HG03565 (cell line): ENCODE data around the gene CROCC.
"Not testable (repeated sequence)": the region's sequence is repeated elsewhere in the genome, so short reads cannot be mapped to it uniquely, and the experiment has no call there.

ENCODE experiments used
- ATAC-seq: cut with Tn5 transposase; IDR thresholded peaks from one replicate; pipeline ENCODE4 v1.9.1; 2021; ENCODE audit warnings: mild to moderate bottlenecking, moderate library complexity; ENCODE audit not compliant: unreplicated experiment

CROCC gene

GRCh38 chr1:16896316-16897055, 25.2 kb upstream of the CROCC start:
- ATAC-seq: peak; percentile 12

DNA sequence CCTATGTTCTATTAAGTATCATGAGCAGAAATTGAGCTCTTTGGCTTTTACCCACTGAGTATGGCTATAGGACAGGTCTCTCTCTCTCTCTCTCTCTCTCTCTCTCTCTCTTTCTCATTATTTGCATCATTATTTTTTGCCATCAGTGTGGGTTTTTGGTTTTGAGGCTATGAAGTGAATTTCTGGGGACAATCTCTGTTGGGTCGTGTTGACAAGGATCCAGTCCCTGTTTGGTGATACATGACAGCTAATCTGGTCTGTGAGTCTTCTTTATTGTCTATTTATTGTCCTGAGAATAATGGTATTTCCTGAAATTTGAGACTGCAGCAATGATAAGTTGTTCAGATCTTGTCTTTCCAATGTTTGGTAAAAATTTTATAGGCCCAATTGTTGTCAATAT, 24.1 kb upstream of the CROCC start:
- not testable (repeated sequence) for ATAC-seq

GRCh38 chr1:16898298-16898697, 23.4 kb upstream of the CROCC start:
- ATAC-seq: not testable (repeated sequence)

DNA sequence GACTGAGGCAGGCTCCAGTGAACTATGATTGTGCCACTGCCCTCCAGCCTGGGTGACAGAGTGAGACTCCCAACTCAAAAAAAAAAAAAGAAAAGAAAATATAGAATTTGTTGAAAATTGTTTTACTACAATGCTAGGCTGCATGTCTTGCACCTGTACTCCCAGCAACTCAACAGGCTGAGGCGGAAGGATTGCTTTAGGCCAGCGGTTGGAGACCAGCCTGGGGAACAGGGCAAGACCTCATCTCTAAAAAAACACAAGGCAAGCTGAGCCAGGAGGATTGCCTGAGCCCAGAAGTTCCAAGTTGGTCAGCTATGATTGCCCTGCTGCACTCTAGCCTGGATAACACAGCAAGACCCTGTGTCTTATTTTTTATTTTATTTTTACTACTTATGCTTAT, 22.7 kb upstream of the CROCC start:
- ATAC-seq: not testable (repeated sequence)

DNA sequence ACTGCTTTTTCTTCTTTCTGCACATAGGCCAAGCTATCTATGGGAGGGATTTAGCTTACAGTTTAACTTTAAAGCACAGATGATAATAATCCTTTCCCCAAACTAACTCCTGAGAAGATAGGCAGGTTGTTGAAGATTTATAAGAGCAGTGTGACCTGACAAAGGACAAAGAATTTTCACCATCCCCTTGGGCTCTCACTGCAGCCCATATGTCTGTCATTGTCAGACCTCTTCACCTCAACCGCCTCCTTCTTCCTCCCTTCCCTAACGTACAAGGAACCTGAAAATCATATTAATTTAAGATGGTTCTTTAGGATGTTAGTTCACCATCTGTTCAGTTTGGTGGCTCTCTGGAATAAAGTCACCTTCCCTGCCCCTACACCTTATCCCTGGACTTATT, 21.0 kb upstream of the CROCC start:
- ATAC-seq: no peak

- not testable (repeated sequence) for ATAC-seq
These were observed 20.4 kb upstream of the CROCC start for GRCh38 chr1:16901371-16901770.

GRCh38 chr1:16903054-16903453, 18.7 kb upstream of the CROCC start:
- ATAC-seq: no peak

DNA sequence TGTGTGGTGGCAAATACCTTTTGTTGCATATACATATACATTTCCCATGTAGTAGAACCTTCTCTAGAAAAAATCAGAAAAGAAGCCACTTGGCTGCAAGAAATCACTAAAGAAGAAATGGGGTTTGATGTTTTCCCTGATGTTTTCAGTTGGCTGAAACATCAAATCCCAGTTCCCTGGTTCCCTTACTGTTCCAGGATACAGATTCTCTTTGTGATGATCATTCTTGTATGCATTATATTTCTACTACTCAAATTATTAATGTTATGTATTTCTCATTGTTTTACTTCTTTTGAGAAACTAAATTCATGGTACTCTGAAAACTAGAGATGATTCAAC, 18.3 kb upstream of the CROCC start:
- ATAC-seq: no peak

DNA sequence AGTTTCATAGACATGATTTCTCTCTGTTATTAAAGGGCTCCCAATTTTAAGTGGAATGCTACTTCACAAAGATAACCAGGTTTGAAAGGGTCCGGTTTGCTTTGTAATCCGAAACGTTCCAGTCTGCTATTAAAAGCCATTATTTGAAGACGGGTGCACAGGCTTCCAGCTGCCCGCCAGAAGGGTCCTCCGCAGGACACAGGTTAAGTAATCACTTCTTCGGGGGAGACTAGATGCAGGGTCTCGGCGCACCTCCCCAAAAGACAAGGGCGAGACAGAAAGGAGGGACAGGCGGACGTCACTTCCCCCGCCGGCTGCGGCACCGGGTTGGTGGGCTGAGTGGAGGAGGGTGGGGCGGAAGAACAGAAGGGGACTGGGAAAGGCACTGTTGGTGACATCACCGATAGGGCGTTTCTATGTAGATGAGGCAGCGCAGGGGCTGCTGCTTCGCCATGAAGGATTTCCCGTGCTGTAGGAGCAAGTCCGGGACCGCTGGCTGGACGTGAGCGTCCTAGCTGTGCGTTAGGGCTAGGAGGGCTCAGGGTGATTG, 17.1 kb upstream of the CROCC start:
- ATAC-seq: peak; percentile 77

DNA sequence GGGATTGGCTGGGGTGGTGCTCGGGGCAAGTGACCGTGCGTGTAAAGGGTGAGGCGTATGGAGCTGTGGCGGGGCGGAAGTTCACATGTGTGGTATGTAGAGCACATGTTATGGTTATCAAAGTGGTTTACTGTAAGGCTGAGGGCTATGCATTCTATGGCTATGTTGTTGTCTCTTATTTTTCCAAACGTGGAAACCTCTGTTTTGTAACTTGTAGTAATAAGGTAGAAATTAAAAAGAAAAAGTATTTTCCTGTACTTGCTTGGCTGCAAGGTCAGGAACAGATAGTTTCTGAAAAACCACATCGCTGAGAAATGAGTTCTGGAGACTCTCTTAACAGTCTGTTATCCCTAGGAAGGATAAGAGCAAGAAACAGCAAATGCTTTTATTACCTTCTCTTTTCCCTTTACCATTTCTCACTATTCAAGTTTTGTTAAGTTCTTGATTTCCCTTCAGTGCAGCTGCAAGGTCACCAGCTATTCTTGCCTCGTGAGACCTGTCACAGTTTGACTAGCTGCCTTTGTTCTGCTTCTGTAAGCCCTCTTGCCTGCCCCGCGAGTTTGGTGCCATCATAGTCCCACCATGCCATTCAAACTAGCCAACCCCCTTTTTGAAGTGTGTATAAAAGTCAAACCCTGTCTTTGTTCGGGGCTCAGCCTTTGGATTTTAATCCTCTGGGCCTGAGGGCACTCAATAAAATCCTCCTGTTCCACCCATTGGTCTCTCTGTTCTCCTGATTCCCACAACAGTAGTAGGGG, 16.4 kb upstream of the CROCC start:
- peak; percentile 57 for ATAC-seq

DNA sequence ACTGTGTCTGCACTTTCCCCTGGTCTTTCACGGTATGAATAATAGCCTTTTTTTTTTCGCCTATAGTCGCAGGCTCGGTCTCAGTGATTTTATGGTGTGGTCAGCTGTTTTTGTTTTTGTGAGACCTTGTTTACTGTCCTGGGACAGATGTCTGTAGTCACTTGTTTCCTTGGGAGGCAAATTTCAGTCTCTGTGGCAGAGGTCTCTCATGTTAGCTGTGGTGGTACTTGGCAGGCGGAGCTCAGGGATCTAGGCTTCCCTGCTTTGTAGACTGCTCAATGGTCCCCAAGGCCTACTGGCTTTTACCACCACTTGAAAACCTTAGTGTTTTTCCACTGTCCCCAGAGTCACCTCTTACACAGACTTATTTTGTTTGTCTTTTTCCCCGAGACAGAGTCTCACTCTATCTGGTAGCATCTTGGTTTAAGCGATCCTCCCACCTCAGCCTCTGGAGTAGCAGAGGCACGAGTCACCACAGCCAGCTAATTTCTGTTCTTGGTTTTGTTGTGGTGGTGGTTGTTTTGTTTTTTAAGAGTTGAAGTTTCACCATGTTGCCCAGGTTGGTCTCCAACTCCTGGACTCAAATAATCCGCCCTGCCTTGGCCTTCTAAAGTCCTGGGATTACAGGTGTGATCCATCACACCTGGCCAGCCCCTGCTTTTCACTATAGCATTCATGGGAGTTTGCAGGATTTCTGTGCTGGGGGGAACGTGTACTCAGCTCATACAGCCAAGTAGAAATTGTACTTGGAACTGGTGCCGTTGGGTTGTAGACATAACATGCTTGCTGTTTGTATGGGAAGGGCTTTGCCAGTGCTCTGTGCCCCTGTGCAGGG, 15.6 kb upstream of the CROCC start:
- ATAC-seq: no peak

DNA sequence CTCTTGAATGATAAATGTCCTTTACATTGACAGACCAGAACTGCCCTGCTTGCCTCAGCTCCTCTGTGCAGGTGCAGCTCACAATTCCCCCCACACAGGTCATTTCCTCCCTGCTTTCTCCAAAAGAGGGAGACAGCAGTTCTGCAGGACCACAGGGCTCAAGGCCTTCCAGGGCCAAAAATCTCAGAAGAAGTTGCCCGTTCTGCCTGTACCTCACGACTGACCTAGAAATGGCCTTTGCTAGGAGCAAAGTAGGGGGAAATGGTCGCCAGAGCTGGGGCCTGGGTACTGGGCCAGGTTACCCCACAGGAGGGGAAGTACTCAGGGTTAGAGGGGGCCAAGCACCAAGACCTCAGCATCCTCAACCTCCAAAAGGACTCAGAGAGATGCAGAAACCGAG, 14.9 kb upstream of the CROCC start:
- no peak for ATAC-seq

GRCh38 chr1:16907870-16908758, 13.6 kb upstream of the CROCC start:
- ATAC-seq: no peak

GRCh38 chr1:16911851-16912721, 9.6 kb upstream of the CROCC start:
- ATAC-seq: not testable (repeated sequence)

DNA sequence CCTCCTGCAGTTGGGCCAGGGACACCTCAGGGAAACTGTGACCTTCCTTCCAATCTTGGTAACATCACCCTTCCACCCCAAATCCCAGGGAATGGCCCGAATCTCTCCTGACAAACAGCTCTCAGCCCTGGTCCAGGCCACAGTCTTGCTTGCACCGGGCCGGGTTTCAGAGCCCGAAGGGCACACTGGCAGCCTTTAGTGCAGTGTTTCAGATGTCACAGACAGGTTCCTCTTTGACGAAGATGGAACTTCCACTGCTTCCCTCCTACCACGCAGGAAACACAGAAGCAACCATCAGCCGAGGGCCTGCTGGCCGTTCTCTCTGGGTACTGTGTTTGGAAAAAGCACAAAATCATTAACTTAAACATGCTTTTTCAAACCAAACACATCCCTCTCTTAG, 9.0 kb upstream of the CROCC start:
- ATAC-seq: not testable (repeated sequence)

DNA sequence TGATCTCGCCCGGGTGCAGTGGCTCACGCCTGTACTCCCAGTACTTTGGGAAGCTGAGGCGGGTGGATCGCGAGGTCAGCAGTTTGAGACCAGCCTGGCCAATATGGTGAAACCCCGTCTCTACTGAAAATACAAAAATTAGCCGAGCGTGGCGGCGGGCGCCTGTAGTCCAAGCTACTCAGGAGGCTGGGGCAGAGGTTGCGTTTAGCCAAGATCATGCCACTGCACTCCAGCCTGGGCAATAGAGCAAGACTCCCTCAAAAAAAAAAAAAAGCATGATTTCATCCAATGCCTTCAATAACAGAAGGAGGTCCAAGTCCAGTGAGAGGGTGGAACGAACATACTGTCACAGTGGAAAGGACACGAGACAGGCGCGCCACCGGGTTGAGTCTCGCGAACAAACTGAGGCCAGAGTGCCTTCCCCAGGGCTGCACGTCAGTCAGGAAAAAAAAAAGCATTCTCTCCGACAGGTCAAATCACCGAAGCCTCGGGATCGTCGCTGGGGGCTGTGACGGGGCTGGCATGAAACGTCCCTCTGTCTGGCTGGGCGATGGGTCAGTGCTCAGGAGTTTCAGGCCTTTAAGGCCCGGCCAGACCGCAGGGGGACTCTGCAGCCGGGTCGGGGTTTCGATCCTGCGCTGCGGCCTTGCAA, 8.4 kb upstream of the CROCC start:
- ATAC-seq: no peak

- peak; percentile 63 for ATAC-seq
These were observed 7.7 kb upstream of the CROCC start for GRCh38 chr1:16913833-16914662.
